HG03039 (cell line): ENCODE results near the gene BRD4.

Experiments used
- ATAC-seq: cut with Tn5 transposase; IDR thresholded peaks from one replicate; pipeline ENCODE4 v1.9.1; 2021; ENCODE audit warnings: mild to moderate bottlenecking, moderate library complexity; ENCODE audit not compliant: unreplicated experiment

BRD4 gene

DNA sequence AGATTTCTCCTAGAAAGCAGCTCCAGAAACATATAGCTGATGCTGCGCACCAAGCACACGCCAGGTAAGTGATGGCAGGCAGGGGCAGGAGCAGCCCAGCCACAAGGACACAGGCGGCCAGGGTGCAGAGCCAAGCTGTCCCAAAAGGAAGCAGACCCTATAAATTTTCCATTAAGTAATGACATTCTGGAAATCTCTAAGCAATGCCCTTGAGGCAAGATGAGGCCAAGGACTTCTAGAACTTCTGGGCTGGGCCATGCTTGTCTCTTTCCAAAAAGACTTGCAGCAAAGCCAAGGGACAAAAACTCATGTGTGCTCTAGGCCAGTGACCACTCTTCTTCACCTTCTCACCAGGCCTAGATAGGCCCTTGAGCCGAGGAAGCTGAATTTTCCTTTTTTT, 57.9 kb downstream of the BRD4 start:
- no peak for ATAC-seq

DNA sequence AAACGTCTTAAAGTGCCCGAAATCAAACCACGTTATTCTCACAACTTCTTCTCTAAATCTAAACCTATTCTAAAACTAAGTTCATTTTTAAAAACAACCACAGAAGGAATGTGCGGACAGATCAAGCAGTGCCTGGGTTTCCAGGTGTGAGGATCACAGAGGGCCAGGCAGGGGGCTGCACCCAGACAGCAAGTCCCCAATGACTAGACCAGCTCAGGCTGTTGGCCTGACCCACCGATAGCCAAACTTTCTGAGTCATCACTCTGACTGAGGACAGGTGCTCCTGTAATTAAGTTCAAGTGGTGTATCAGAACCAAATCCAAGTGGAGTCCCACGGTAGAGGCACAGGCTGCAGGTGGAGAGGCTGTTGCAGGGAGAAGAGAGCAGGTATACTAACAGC, 62.5 kb downstream of the BRD4 start:
- ATAC-seq = no peak

DNA sequence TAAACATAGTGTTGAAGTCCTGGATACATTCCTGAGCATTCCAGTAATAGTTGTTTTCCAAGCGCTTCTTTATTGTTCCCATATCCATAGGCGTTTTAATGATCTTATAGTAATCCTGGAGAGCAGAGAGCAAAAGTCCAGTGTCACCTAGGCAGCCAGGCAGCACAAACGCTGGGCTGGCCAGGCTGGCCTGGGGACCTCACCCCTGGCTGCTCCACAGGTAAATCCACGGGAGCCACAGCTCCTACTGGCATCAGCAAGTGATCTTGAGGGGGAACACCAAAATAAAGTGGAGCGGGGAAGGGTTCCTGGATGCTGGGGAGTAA, 63.4 kb downstream of the BRD4 start:
- ATAC-seq = no peak

DNA sequence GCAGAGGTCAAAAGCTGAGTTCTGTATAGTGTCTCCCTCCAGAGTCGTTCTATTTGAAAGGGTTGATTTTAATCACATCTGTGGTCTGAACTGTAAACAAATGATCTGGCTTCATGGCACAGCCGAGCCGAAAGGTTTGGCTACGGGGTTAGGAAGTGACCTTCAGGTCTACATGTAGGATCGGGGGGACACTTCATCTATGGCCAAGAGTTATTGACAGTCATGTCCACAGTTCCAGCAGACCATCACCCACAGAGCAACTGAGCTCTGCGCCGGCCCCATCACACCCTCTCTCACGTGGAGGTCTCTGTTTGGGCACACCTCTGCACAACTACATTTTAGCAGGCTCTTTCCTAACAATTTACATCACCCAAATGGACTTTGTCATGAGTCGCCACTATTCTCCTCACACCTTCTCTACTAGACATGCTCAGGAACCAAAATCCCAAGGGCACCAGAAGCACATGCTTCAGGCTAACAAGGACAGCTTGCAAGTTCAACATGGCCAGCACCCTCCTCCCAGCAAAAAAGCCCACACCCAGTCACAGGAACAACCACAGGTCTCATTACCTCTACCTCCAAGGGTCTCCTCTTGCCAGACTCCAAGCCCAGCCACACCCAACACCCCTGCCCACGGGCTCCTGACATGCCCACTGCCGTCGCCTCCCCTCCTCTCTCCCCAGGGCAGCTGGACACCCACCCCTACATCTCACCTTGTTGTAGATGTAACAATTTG, 64.0 kb downstream of the BRD4 start:
- no peak for ATAC-seq

DNA sequence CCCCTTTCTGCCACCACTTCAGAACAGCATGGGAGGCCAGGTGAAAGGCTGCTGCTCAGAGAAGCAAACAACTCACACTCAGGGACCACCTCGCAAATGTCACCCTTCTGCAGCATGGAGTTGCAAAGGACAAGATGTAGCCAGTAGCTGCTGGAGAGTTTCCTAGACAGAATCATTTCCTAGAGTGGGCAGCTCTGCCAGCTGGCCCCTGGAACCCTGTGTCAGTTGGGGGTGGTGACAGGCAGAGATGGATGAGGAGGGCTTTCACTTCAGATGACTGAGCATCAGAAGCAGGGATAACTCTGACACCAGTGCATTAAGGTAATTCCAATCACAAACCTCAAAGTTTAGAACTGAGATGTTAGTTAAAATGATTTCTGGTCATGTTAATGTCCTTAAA, 65.7 kb downstream of the BRD4 start:
- no peak for ATAC-seq

DNA sequence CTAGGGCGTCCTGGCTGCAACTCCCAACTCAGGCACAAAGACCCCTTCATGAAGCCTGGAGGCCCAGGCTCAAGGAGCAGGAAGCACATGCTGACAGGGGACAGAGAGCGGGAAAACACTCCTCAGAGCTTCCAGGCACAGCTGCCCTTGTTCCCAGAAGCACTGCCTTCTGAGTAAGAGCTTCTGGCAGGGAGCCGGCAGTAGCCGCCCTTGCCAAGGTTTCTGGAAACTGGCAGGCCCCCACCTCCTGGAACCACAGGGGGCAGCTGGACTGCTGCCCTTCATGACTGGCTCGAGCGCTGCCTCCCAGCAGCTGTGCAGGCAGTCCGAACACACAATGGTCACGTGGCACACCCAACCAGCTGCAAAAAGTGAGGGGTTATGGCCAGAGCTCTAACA, 66.5 kb downstream of the BRD4 start:
- no peak for ATAC-seq

DNA sequence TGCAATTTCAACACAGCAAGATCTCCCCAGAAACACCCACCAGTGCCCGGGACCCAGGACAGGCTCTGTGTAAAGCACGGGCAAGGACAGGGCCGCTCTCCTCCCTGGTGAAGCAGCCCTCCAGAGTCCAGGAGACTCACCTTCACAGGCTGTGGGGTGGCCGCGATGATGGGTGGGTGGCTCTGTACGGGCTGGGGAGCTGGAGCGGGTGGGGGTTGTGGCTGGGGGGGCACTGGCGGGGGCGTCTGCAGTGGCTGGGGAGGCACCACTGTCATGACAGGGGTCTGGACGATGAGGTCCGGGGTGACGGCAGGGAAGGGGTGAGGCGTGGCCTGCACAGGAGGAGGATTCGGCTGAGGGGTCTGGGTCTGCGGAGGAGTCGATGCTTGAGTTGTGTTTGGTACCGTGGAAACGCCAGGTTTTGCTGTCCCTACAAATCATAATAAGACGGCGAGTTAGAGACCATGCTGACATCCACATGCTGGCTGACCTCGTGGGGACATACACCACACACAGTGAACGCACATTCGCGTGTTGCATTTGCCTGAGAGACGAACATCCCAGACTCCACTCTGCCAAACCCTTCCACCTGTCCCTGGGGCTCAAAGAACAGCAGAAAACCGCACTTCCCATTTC, 67.0 kb downstream of the BRD4 start:
- ATAC-seq = no peak

DNA sequence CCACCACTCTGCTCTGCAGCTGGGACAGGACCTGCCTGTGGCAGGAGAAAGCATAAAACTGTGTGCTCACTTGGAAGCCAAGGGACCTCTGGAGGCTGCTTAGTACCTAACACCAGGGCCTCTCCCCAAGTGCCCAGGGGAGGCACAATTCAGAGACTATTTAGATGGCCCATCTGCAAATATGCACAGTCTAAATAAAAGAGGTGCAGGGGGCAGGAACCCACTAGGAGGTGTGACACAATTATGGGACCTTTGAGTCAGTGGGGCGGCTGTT, 67.5 kb downstream of the BRD4 start:
- ATAC-seq = no peak

DNA sequence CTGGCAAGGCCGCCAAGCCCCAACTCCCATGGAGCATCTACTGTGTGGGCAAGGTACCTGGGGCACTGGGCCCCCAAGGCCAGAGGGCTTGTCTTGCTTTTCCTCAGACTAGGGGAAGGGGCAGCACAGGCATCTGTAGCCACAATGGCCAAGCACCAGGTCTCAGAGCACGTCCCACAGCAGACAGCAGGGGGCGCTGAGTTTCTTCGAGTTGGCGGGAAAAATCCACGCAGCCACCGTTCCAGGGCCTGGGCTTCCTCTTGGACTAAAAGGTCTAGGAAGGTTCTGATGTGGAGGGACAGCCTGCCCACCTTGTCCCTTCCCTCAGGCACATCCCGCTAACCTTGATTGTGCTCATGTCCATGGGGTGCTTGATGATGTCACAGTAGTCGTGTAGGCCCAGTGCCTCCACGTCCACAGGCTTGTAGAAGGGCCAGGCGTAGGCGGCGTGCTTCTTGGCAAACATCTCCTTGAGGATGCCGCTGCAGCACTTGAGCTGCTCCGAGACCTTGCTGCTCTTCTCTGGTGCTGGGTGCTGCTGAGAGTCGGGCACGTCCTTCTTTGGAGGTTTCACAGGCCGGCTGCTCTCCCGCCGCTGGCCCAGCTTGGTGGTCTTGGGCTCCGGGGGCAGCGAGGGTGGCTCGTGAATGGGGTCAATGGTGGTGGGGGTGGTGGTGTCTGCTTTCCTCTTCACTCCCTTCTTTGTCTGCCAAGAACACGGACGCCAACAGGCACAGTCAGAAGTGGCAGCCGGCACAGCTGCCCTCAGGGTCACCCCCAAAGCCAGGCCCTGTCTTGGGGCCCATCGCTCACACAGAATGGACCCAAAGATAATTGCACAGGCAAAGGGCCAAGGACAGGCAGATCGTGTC, 68.0 kb downstream of the BRD4 start:
- no peak for ATAC-seq

DNA sequence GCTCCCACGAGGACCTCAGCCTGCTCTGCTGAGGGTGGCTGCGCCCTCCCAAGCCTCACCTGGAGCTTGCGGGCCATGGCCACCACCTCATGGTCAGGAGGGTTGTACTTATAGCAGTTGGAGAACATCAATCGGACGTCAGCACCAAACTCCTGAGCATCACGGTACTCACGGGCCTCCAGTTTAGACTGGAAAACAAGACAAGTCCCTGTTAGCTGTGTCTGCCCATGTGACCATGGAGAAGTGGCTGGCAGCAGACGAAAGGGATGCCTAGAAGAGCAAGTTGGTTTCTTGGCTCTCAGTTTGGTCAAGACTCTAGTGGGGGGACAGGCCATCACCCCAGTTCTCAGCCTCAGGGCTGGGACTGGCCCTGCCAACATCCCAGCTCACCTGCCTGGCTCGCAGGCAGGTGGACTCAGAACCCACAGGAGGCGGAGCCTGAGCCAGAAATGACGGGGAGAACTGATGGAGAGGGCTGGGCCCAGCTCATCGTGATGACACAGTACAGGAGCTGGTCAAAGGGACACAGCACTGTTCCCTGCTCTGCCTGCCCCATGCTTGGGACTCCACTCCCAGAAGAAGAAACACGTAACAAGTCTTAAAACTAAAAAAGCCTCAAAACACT, 68.9 kb downstream of the BRD4 start:
- no peak for ATAC-seq

DNA sequence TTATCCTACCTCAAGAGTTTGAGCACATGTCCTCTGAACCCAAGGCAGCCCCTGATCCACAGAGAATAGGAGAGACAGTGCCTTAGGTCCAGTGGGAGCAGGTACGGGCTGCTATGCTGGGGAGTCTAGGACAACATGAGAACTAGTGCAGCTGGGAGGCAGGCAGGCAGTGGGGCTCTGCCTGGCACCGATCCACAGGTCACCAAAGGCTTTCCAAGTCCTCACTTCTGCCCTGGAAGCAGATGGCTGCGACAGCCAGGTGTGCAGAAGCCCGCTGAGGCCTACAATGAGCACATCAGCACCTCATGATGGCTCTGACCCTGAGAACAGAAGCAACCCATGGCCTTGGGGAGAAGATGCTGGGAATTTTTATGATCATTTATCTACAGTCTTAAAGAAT, 70.3 kb downstream of the BRD4 start:
- ATAC-seq = no peak

DNA sequence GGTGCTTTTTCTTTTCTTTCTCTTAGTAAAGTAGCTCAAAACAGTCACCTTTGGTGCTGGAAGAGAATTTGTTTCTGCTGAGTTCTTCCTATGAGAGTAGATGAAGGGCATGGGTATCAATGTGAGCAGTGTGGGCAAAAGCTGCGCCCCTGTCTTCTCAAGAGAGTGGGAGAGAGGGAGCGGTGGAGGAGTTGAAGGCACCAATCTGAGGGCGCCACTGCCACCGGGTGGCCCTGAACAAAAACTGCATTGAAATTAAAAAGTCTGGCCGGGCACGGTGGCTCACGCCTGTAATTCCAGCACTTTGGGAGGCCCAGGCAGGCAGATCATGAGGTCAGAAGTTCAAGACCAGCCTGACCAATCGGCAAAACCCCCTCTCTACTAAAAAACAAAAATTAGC, 71.4 kb downstream of the BRD4 start:
- no peak for ATAC-seq

DNA sequence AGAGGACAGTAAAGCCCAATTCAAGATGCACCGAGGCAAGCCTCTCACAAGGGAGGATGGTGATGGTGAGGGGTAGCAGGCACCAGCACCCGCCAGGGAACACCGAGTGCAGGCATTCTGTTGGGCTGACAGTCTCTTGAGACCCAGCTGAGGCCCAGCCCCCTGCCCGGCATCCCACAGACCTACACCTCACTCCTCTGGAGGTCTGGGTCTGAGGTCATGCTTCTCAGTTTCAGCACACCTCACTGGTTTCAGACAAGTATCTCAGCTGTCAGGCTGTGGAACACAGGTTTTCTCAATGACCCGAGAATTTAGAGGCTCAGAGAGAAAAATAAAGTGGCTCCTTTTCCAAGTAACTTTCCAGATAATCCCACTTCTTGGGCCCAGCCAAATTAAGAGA, 72.4 kb downstream of the BRD4 start:
- ATAC-seq = no peak

DNA sequence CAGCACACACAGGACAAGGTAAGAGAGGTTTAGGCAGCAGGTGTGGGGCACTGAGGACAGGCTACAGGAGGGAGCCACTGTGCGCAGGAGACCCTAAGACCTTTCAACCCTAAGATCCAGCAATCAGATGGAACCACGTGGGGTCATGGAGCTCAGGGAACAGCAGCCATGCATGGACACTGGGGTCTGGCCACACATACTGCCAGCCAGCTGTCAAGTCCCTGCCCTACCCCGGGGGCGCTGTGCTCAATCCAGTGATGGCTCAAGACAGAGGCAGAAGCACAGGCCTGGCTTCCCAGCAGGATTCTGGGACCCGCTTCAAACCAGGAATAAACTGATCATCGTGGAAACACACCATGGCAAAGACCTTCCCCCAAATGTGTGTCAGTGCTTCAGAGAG, 74.6 kb downstream of the BRD4 start:
- ATAC-seq = no peak

DNA sequence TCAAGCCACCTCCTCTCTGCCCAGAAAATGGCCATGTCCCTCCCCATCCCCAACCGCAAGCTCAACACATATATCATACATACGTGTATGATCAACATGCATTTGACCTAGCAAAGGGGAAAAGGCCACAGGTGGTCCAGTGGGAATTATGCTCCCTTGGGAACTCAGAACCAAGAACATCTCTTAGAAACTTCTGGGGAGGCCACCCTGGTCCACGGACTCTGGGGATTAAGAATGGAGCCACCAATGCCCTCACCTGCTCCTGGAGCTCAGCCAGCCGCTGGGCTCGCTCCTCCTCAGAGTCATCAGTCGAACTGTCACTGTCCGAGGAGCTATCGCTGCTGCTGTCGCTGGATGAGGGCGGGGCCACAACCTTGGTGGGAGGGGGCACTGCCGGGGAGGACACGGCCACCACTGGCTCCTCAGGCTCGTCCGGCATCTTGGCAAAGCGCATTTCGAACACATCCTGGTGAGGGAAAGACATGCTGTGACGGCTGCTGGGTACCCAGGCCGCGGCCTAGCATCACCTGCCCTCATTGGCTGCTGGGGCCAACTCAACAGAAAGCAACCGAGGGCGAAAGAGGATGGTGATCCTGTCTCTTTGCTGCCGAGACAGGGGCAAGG, 75.5 kb downstream of the BRD4 start:
- ATAC-seq = no peak

DNA sequence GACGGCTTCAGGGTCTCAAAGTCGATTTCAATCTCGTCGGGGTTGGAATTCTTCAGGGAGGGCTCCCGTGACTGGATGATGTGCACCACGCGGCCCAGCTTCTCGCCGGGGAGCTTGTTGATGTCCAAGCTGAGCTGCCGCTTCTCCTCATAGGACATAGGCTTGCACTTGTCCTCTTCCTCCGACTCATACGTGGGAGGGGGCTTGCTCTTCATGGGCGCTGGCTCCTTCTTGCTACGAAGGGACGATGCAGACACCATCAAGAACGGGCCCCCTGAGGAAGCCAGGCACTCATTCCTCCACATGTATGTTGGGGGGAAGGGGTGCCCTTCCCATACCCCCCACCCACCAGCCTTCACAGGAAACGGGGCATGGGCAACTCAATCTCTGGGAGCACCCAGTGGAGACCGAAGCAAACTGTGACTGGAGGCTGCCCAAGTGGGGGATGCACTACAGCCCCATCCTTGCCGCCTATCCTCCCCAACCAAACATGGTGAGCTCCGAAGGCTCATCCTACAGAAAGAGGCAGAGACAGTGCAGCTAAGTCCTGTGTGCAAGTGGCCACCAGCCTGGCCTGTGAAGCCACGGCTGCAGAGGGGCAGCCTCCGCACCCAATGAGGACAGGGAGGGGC, 76.9 kb downstream of the BRD4 start:
- ATAC-seq = no peak

DNA sequence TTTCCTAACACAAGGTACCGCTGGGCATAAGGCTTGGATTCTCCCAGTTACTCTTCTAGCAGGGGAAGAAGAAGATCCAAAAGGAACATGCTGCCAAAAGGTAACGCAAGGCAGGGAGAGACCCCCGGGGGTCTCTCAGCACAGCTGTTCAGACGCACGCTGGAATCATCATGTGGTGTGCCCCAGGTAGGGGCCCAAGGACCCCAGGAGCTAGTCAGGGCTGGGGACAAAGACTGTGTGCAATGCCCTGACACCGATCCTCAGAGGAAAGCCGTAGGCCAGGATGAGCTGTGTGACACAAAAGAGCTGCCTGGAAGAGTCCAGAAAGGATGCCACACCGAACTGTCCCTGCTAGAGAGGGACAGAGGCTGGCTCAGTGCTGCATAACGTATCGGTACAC, 77.8 kb downstream of the BRD4 start:
- ATAC-seq = no peak

DNA sequence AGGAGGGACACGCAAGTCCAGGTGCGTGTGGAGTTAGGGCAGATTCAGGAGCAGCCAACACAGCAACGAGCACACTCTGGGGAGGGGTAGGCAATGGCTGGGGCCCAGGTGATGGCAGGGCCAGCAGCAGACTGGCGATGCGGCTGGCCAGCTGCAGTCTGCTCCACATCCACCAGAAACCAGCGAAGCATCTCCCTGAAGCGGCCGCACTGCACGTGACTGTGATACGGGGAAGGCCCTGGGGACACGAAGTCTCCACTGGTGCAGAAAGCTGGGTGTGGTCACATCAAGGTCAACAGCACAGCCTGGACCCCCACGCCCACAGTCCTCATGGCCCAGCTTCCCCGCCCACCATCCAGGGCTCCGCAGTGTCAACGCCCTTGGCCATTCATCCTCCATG, 78.8 kb downstream of the BRD4 start:
- no peak for ATAC-seq

DNA sequence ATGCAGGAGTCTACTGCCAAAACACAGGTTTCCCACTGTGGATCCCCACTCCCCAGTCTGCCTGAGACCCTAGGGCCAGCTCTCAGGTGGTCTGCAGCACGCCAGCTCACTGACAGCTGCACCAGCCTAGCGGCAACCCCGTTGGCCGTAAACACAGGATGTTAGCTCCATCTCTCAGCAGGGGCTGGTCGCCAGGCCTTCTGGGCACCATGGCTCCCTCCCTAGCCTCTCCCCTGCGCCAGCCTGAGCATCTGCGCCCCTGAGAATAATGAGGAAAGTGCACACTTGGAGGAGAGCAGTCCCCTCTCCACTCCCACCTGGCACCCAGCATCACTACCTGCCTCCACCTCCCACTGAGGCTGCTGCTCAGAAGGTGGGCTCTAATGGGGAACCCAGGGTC, 79.3 kb downstream of the BRD4 start:
- no peak for ATAC-seq

DNA sequence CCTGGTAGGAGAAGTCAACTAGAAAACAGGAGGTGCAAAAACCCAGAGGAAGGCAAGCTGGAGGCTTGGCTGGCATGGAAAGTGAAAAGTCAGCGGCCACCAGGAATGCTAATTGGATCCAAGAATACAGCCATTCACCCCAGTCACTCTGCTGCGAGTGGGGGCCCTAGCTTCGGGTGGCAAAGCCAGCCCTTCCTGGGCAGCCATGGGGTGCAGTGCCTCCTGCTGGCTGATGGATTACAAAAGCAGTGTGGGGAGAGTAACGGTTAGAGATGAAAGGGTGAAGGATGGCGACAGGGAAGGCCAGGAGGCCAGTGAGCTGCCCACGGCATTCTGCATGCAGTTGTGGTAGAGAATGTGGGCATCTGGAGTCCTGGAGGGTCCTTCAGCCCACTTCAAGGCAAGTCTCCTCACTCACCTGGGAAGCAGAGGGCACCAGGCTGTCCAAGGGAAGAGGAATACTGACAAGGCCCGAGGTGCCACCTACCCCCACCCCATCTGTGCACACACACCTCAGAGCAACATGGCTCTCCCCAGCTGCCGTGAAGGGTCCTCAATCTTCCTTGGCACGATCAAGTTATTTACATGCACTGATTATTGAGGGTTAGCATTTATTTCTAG, 79.8 kb downstream of the BRD4 start:
- no peak for ATAC-seq
